ENCODE results near the gene STIP1. TPM values are rescaled to one million over a fixed set of nuclear protein-coding genes. Genes with fewer than 3 reads are reported as not detected.

Gene STIP1
- total RNA-seq, 2 experiments from 2014 or later = 258 to 269 TPM

GRCh38 chr11:64220271-64220670 lies 34.3 kb downstream of the STIP1 start:
- ChIA-PET CTCF (no interaction called here), POLR2A (interaction anchor here (1.6 to 14.6 kb wide), 2 partner anchors 12 to 34 kb away, joined by 4 to 275 read pairs; partner anchors contain the start of genes FERMT3 and STIP1)
- Mint-ChIP-seq H3K9me3 (no peaks in the 10 kb centered on the region), H3K4me3 (no peak overlapping the region), H3K27me3 (no peaks in the 10 kb centered on the region), H3K27ac (no peak overlapping the region), H3K36me3 (ENCODE audit: low read depth) (peaks cover 31% of the 10 kb centered on the region), H3K4me1 (peaks cover 11% of the 10 kb centered on the region)
- no peak for DNase-seq

DNA sequence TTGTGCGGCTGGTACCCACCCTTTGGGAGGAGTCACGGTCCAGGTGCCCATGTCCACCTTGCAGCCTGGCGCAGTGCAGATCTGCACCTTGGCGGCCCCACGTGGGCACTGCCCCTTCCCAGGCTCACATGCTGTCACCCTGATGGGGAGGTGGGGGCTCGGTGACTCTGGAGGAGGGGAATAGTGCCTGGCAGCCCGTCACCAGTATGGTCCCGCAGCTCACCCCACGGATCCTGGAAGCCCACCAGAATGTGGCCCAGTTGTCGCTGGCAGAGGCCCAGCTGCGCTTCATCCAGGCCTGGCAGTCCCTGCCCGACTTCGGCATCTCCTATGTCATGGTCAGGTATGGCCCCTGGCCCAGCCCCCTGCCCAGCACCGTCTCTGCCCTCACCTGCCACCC lies 34.8 kb downstream of the STIP1 start:
- ChIA-PET POLR2A (interaction anchor here (1.6 to 14.6 kb wide), 2 partner anchors 13 to 35 kb away, joined by 4 to 275 read pairs; partner anchors contain the start of genes FERMT3 and STIP1), CTCF (no interaction called here)
- H3K27ac Mint-ChIP-seq = no peak overlapping the region

GRCh38 chr11:64222651-64223000 lies 36.7 kb downstream of the STIP1 start:
- no peaks in the 10 kb centered on the region for H3K27me3 Mint-ChIP-seq
- no peaks in the 10 kb centered on the region for H3K9me3 Mint-ChIP-seq
- peaks cover 27% of the 10 kb centered on the region for H3K36me3 Mint-ChIP-seq (ENCODE audit: low read depth)
- ChIA-PET POLR2A (interaction anchor here (1.2 to 14.6 kb wide), 6 partner anchors 13 to 95 kb away, joined by 4 to 275 read pairs (median 10); partner anchors contain the start of genes FERMT3, FKBP2, PPP1R14B and PRDX5), CTCF (no interaction called here)
- H3K4me3 Mint-ChIP-seq = no peak overlapping the region
- H3K27ac Mint-ChIP-seq = no peak overlapping the region
- H3K4me1 Mint-ChIP-seq = peaks cover 22% of the 10 kb centered on the region
- no peak for DNase-seq

More for the DNA sequence above, 34.8 kb downstream of the STIP1 start:
- Mint-ChIP-seq H3K36me3 (ENCODE audit: low read depth) (peaks cover 29% of the 10 kb centered on the region), H3K4me1 (peaks cover 13% of the 10 kb centered on the region), H3K4me3 (no peak overlapping the region), H3K27me3 (no peaks in the 10 kb centered on the region), H3K9me3 (no peaks in the 10 kb centered on the region)
- no peak for DNase-seq

GRCh38 chr11:64223001-64223651 lies 37.2 kb downstream of the STIP1 start:
- POLR2A ChIA-PET = interaction anchor here (0.9 to 14.6 kb wide), 12 partner anchors 8 to 117 kb away, joined by 3 to 275 read pairs (median 6); partner anchors contain the start of genes CCDC88B, FERMT3, FKBP2 and PPP1R14B
- Mint-ChIP-seq H3K9me3 (no peaks in the 10 kb centered on the region), H3K4me1 (peaks cover 24% of the 10 kb centered on the region), H3K27me3 (no peaks in the 10 kb centered on the region), H3K36me3 (ENCODE audit: low read depth) (peaks cover 24% of the 10 kb centered on the region), H3K4me3 (no peak overlapping the region), H3K27ac (no peak overlapping the region)
- CTCF ChIA-PET = interaction anchor here (0.9 to 1.4 kb wide), 3 partner anchors 9 to 27 kb away, joined by 3 to 4 read pairs (median 4); no protein-coding TSS in a partner anchor
- DNase-seq = no peak

GRCh38 chr11:64224151-64224890 lies 38.4 kb downstream of the STIP1 start:
- DNase-seq = no peak
- Mint-ChIP-seq H3K4me1 (peaks cover 30% of the 10 kb centered on the region), H3K27ac (peak overlapping the region; percentile 58), H3K27me3 (no peaks in the 10 kb centered on the region), H3K4me3 (peak overlapping the region; percentile 88), H3K36me3 (ENCODE audit: low read depth) (peaks cover 17% of the 10 kb centered on the region), H3K9me3 (no peaks in the 10 kb centered on the region)
- POLR2A ChIA-PET = interaction anchor here (0.8 to 14.6 kb wide), 18 partner anchors 8 to 116 kb away, joined by 3 to 275 read pairs (median 6); partner anchors contain the start of genes CCDC88B, FERMT3, FKBP2 and GPR137
- CTCF ChIA-PET = interaction anchor here (0.9 to 1.4 kb wide), 3 partner anchors 10 to 26 kb away, joined by 3 to 4 read pairs (median 4); no protein-coding TSS in a partner anchor

DNA sequence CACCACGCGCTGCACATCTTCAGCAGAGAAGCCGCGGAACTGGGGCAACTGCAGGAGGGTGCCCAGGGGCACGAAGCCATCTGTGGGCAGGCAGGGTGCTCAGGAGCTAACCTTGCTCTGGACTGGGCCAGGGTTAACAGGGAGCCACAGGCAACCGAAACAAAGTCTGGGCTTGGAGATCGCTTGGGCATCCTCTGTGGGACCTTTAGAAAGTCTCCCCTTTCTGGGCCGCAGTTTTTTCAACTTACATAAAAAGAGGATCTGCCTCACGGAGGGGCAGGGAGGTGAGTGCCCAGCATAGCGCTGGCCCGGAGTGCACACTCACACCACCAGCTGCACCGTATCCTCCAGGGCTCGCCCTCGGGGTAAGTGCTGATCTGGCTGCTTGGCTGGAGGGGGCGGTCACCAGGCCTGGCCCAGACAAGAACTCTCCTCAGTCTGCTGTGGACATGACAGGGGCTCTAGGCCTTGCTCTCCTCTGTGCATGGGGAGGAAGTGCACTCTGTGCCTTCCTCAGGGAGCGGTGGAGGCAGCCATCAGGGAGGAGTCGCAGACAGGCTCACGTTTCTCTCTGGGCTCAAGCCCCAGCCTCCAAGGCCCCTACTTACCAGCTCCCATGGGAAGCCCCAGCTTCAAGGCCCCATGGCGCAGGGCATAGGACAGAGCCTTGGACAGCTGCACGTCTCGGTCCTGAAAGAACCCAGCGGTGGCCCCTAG lies 39.1 kb downstream of the STIP1 start:
- ChIA-PET CTCF (no interaction called here), POLR2A (interaction anchor here (0.8 to 14.6 kb wide), 14 partner anchors 9 to 93 kb away, joined by 3 to 275 read pairs (median 10); partner anchors contain the start of genes FERMT3, FKBP2, GPR137 and PLCB3)
- no peaks in the 10 kb centered on the region for H3K9me3 Mint-ChIP-seq
- H3K36me3 Mint-ChIP-seq (ENCODE audit: low read depth) = peaks cover 18% of the 10 kb centered on the region
- peak overlapping the region; percentile 88 for H3K4me3 Mint-ChIP-seq
- peak overlapping the region; percentile 79 for H3K27ac Mint-ChIP-seq
- no peaks in the 10 kb centered on the region for H3K27me3 Mint-ChIP-seq
- no peak for DNase-seq
- H3K4me1 Mint-ChIP-seq = peaks cover 36% of the 10 kb centered on the region

- Mint-ChIP-seq H3K36me3 (ENCODE audit: low read depth) (peaks cover 17% of the 10 kb centered on the region), H3K4me1 (peaks cover 40% of the 10 kb centered on the region), H3K4me3 (peak within 1 kb of the TSS; percentile 88), H3K27ac (peak within 1 kb of the TSS; percentile 79), H3K9me3 (no peaks in the 10 kb centered on the region), H3K27me3 (no peaks in the 10 kb centered on the region)
- ChIA-PET POLR2A (interaction anchor here (0.6 to 14.6 kb wide), 19 partner anchors 8 to 1634 kb away, joined by 3 to 275 read pairs (median 8); partner anchors contain the start of genes ESRRA, FERMT3, FKBP2 and GPR137), CTCF (interaction anchor here (0.9 to 5.1 kb wide), 9 partner anchors 14 to 92 kb away, joined by 3 to 40 read pairs (median 6); partner anchors contain the start of genes ESRRA, FERMT3, FKBP2 and PLCB3)
- DNase-seq = peak; percentile 94
These were observed 39.9 kb downstream of the STIP1 start, which contains the start of the genes NUDT22 and TRPT1 for GRCh38 chr11:64225608-64226506. NUDT22 (plus strand) TSS chr11:64226274; CDS start chr11:64226653, 379 bp downstream. TRPT1 (minus strand) TSS chr11:64226186; CDS start chr11:64225860, 326 bp downstream.

GRCh38 chr11:64226507-64227051 lies 40.6 kb downstream of the STIP1 start:
- peak; percentile 74 for DNase-seq
- H3K9me3 Mint-ChIP-seq = no peaks in the 10 kb centered on the region
- H3K27ac Mint-ChIP-seq = peak overlapping the region; percentile 79
- H3K36me3 Mint-ChIP-seq (ENCODE audit: low read depth) = peaks cover 17% of the 10 kb centered on the region
- H3K4me3 Mint-ChIP-seq = peak overlapping the region; percentile 88
- ChIA-PET POLR2A (interaction anchor here (0.6 to 14.6 kb wide), 16 partner anchors 11 to 1635 kb away, joined by 3 to 275 read pairs (median 9); partner anchors contain the start of genes ESRRA, FERMT3, FKBP2 and PPP1R14B), CTCF (interaction anchor here (0.9 to 5.1 kb wide), 11 partner anchors 15 to 105 kb away, joined by 3 to 40 read pairs (median 6); partner anchors contain the start of genes ESRRA, FERMT3, FKBP2 and PLCB3)
- H3K4me1 Mint-ChIP-seq = peaks cover 45% of the 10 kb centered on the region
- H3K27me3 Mint-ChIP-seq = no peaks in the 10 kb centered on the region

GRCh38 chr11:64227405-64227956 lies 41.5 kb downstream of the STIP1 start:
- no peak for DNase-seq
- H3K27me3 Mint-ChIP-seq = no peaks in the 10 kb centered on the region
- no peaks in the 10 kb centered on the region for H3K9me3 Mint-ChIP-seq
- H3K27ac Mint-ChIP-seq = peak overlapping the region; percentile 79
- peak overlapping the region; percentile 88 for H3K4me3 Mint-ChIP-seq
- peaks cover 51% of the 10 kb centered on the region for H3K4me1 Mint-ChIP-seq
- ChIA-PET POLR2A (interaction anchor here (0.8 to 14.6 kb wide), 11 partner anchors 10 to 105 kb away, joined by 3 to 275 read pairs (median 17); partner anchors contain the start of genes ESRRA, FERMT3, FKBP2 and PPP1R14B), CTCF (interaction anchor here (0.7 to 5.1 kb wide), 9 partner anchors 14 to 1557 kb away, joined by 3 to 40 read pairs (median 6); partner anchors contain the start of genes ESRRA, FERMT3, FKBP2 and PLCB3)
- H3K36me3 Mint-ChIP-seq (ENCODE audit: low read depth) = peaks cover 17% of the 10 kb centered on the region

GRCh38 chr11:64229090-64229743 lies 43.2 kb downstream of the STIP1 start:
- no peak for DNase-seq
- no peaks in the 10 kb centered on the region for H3K27me3 Mint-ChIP-seq
- H3K4me1 Mint-ChIP-seq = peaks cover 55% of the 10 kb centered on the region
- no peaks in the 10 kb centered on the region for H3K9me3 Mint-ChIP-seq
- H3K4me3 Mint-ChIP-seq = peak overlapping the region; percentile 85
- ChIA-PET POLR2A (interaction anchor here (1.0 to 6.7 kb wide), 6 partner anchors 14 to 88 kb away, joined by 3 to 49 read pairs (median 4); partner anchors contain the start of genes FERMT3, FKBP2, PRDX5 and STIP1), CTCF (interaction anchor here (2.2 to 5.1 kb wide), 2 partner anchors 23 to 75 kb away, joined by 9 to 40 read pairs; partner anchors contain the start of gene FERMT3)
- H3K27ac Mint-ChIP-seq = peak overlapping the region; percentile 81
- H3K36me3 Mint-ChIP-seq (ENCODE audit: low read depth) = peaks cover 18% of the 10 kb centered on the region

Data from activated CD4-positive, alpha-beta memory T cell treated with anti-CD3 and anti-CD28 coated beads, Interleukin-2, amount 10 ng/mL, durations not matched to agents 7 days and 5 days (primary cell).